Transverse colon (tissue), 4 donors: ENCODE data around the gene MED27. TPM values are rescaled to one million over a fixed set of nuclear protein-coding genes. Genes with fewer than 3 reads are reported as not detected.

Source experiments
- DNase-seq: peaks from one replicate; pipeline ENCODE4 v3.0.0-alpha.2; 2019
- H3K27ac ChIP-seq, 4 donors: fragments of 200-600 bp; sonication (generic); 2 replicates each; pipeline ENCODE4 v1.5.1; 2016 to 2018; ENCODE audit warnings: inconsistent platforms in 4 of 4
- H3K27me3 ChIP-seq: fragments of 200-600 bp; sonication (generic); 2 replicates; pipeline ENCODE4 v1.5.1; 2017; ENCODE audit warnings: inconsistent platforms
- H3K36me3 ChIP-seq, 4 donors: fragments of 200-600 bp; sonication (generic); 2 replicates each; pipeline ENCODE4 v1.5.1; 2017 to 2019; ENCODE audit warnings: inconsistent platforms in 4 of 4
- H3K4me1 ChIP-seq, 4 donors: fragments of 200-600 bp; sonication (generic); 2 replicates each; pipeline ENCODE4 v1.5.1; 2017 to 2020; ENCODE audit warnings: inconsistent platforms in 4 of 4
- H3K4me3 ChIP-seq, 4 donors: fragments of 200-600 bp; sonication (generic); 1 replicate in 1 of 4; 2 replicates in 3 of 4; pipeline versions ENCODE4 v1.5.1 to v1.6.1; 2017 to 2019; ENCODE audit warnings: inconsistent platforms in 4 of 4
- H3K9me3 ChIP-seq, 2 donors: fragments of 200-600 bp; sonication (generic); 2 replicates each; pipeline ENCODE4 v1.5.1; 2017 to 2019; ENCODE audit warnings: inconsistent platforms in 2 of 2
- CTCF ChIP-seq, 5 experiments: fragments of 200-600 bp in 3 of 5; fragments of 450-650 bp in 2 of 5; sonication (generic) in 3 of 5; IDR thresholded peaks; 1 replicate in 2 of 5; 2 replicates in 3 of 5; pipeline ENCODE4 v1.5.1; 2016 to 2017; ENCODE audit warnings: antibody characterized with exemption in 5 of 5, inconsistent platforms in 3 of 5, mild to moderate bottlenecking in 2 of 5, moderate library complexity in 1 of 5
- EP300 ChIP-seq: sonication (generic); formaldehyde crosslinking; IDR thresholded peaks from one replicate; pipeline ENCODE4 v1.6.1; 2017; ENCODE audit warnings: antibody characterized with exemption, low read depth
- POLR2A ChIP-seq: fragments of 450-650 bp; IDR thresholded peaks from one replicate; pipeline ENCODE4 v1.6.1; 2016; ENCODE audit warnings: antibody characterized with exemption, mild to moderate bottlenecking, moderate library complexity
- POLR2AphosphoS5 ChIP-seq, 3 donors: sonication (generic); formaldehyde crosslinking; IDR thresholded peaks; one replicate each; pipeline ENCODE4 v1.6.1; 2016; ENCODE audit warnings: antibody characterized with exemption in 3 of 3
- WGBS, 2 donors: methylation state at CpG; one replicate each; pipeline ENCODE4 v1.1.5; 2018; ENCODE audit warnings: low coverage in 1 of 2; 5-methylcytosine and 5-hydroxymethylcytosine counted together
- in situ Hi-C, 4 donors: fragments of 200-750 bp; cut with MboI; loops; one replicate each; pipeline versions ENCODE4 v1.15.0 to v1.15.1; 2017; ENCODE audit warnings: low sequenced_read_pairs in 3 of 4, low pct_ligation_motif_present in 1 of 4, low pct_unique_long_range_greater_than_20kb in 1 of 4
- intact Hi-C: fragments of 100-400 bp; cut with DNase I; formaldehyde crosslinking; loops from one replicate; pipeline ENCODE4 v1.15.1; 2023; ENCODE audit warnings: low total_unique reads
- total RNA-seq, 4 donors: library from RNA; depleted of rRNA; stranded (reverse); fragments of >200 nt; gene quantifications; one replicate each; pipeline ENCODE4 v1.1.0, GENCODE V29; 2016

Gene MED27
- total RNA-seq, 4 donors from 2014 or later, result 2.6 to 12.6 (median 7.1) TPM

- no peak overlapping the region for H3K4me3 ChIP-seq
- H3K27ac ChIP-seq, result no peak overlapping the region
- intact Hi-C loops (no loop called here), in situ Hi-C loops (no loop called here)
- no peaks in the 10 kb centered on the region for H3K4me1 ChIP-seq
- no peaks in the 10 kb centered on the region for H3K27me3 ChIP-seq
- TF ChIP-seq EP300 (no peak), CTCF (IDR thresholded peaks at IDR 0.05) (no peak), POLR2AphosphoS5 (IDR thresholded peaks at IDR 0.05) (no peak), POLR2A (no peak)
- no peaks in the 10 kb centered on the region for H3K36me3 ChIP-seq
- WGBS, 2 donors, result 95 to 100% methylated on average over 2 to 10 of the region's 10 CpGs
- DNase-seq, result no peak
- no peaks in the 10 kb centered on the region for H3K9me3 ChIP-seq
These were observed 214.0 kb downstream of the MED27 start for GRCh38 chr9:131865446-131866195.

GRCh38 chr9:131864531-131864930 lies 215.1 kb downstream of the MED27 start:
- DNase-seq, result no peak
- no peak overlapping the region for H3K4me3 ChIP-seq
- H3K9me3 ChIP-seq, result no peaks in the 10 kb centered on the region
- peaks cover 0 to 8% (median 0%) of the 10 kb centered on the region in 4 donors for H3K36me3 ChIP-seq
- no peaks in the 10 kb centered on the region for H3K4me1 ChIP-seq
- intact Hi-C loops (no loop called here), in situ Hi-C loops (no loop called here)
- no peaks in the 10 kb centered on the region for H3K27me3 ChIP-seq
- no peak overlapping the region for H3K27ac ChIP-seq
- TF ChIP-seq EP300 (no peak), POLR2AphosphoS5 (IDR thresholded peaks at IDR 0.05) (no peak)
- WGBS, 2 donors, result 96 to 100% methylated on average over 2 to 14 of the region's 14 CpGs

- H3K27me3 ChIP-seq, result no peaks in the 10 kb centered on the region
- no peaks in the 10 kb centered on the region for H3K4me1 ChIP-seq
- H3K27ac ChIP-seq, result no peak overlapping the region
- no peak for DNase-seq
- WGBS, 2 donors, result 79% methylated on average over 16 of the region's 16 CpGs; no CpG with 5 or more reads in 1 of the 2 donors
- intact Hi-C loops (no loop called here), in situ Hi-C loops (no loop called here)
- H3K4me3 ChIP-seq, result no peak overlapping the region
- no peaks in the 10 kb centered on the region for H3K9me3 ChIP-seq
- no peak for TF ChIP-seq CTCF (IDR thresholded peaks at IDR 0.05)
- no peak for TF ChIP-seq EP300
- TF ChIP-seq POLR2A, result no peak
- no peak for TF ChIP-seq POLR2AphosphoS5 (IDR thresholded peaks at IDR 0.05)
- H3K36me3 ChIP-seq, result peaks cover 0 to 8% (median 0%) of the 10 kb centered on the region in 4 donors
These were observed 216.3 kb downstream of the MED27 start for GRCh38 chr9:131863306-131863896.

- intact Hi-C loops (no loop called here), in situ Hi-C loops (no loop called here)
- peaks cover 0 to 8% (median 0%) of the 10 kb centered on the region in 4 donors for H3K36me3 ChIP-seq
- H3K27ac ChIP-seq, result no peak overlapping the region
- TF ChIP-seq POLR2AphosphoS5 (IDR thresholded peaks at IDR 0.05), result no peak
- no peak for TF ChIP-seq POLR2A
- TF ChIP-seq CTCF (IDR thresholded peaks at IDR 0.05), result no peak
- no peak for TF ChIP-seq EP300
- no peaks in the 10 kb centered on the region for H3K4me1 ChIP-seq
- H3K4me3 ChIP-seq, result no peak overlapping the region
- no peak for DNase-seq
- H3K9me3 ChIP-seq, result no peaks in the 10 kb centered on the region
- no peaks in the 10 kb centered on the region for H3K27me3 ChIP-seq
- 90 to 100% methylated on average over 9 to 18 of the region's 18 CpGs for WGBS, 2 donors
These were observed 217.4 kb downstream of the MED27 start for GRCh38 chr9:131862261-131862660.
